Activated T-cell treated with anti-CD3 and anti-CD28 coated beads, Interleukin-2, amount 50 U/mL, for 1 hour (primary cell): ENCODE data around the gene LHFPL6.

Source experiments
- DNase-seq: peaks from one replicate; pipeline ENCODE4 v3.0.0-alpha.2; 2020

LHFPL6 gene

DNA sequence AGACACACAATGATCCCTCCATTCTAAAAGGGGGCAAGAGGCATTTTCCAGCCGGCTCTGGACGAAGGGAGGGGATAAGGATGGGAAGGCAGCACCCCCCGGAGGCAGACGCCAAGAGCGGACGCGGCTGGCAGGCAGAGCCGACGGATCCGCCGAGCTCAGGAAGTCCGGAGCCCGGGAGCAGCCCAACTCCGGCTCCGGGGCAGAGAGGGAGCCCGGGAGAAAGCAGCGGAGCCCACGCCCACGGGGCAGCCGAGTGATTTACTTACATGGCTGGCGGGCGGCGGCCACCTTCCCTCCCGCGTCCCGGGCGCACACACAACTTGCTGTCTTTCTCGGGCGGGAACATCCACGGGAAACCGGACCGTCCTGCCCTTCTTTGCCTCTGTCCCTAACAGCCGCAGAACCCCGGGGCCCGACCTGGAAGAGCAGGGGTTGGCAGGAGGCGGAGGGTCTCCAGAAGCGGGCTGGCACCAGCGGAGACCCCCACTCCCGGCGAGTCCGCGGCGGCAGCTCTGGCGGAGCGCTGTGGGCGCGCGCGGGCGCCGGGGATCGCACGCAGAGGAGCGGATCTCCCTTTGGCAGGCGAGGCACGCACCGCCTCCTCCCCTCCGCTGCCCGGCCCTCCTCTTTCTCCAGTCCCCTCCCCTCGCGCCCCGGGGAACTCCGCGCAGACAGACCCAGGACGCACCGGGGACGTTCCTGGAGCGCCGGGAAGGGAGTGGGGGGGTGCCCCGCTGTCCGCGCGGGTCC lies at the start of gene LHFPL6:
Gene LHFPL6, minus strand, starts transcription at position 580 of the 753 bp plus-strand sequence.
- peak; percentile 51 for DNase-seq

DNA sequence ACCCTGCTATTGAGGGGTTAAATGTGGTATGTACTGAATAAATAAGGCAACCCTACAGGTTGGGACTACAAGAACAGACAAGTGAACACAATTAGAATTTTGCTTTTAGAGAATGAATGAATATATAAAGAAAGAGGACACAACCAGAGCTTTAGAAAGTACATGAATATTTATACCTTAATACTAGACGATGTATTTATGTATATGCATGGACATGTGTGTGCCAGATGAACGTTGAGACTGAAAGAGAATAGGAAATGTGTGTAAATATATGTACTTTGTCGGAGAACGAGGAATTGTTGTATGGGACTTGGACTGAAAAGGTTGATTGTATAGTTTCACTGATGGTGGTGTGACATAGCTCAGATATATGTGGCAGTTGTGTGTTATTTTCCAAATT lies 43.1 kb upstream of the LHFPL6 start:
- no peak for DNase-seq

DNA sequence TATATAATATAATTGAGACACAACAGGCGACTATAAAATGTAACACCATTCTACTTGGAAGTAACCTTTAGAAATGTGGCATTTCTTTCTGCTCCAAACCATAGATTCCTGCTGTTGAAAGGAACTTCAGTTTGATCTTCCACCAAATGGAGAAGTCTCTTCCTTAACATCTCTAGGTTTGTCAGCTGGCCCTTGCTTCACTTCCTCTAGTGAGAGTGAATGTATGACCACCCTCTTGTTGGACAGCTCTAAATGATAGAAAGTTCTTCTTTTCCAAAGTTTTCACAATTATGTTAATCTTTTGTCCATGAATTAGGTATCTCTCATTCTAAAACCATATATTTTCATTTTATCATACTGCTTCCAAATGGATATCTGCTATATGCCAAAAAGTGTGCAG lies 38.7 kb upstream of the LHFPL6 start:
- DNase-seq = no peak

DNA sequence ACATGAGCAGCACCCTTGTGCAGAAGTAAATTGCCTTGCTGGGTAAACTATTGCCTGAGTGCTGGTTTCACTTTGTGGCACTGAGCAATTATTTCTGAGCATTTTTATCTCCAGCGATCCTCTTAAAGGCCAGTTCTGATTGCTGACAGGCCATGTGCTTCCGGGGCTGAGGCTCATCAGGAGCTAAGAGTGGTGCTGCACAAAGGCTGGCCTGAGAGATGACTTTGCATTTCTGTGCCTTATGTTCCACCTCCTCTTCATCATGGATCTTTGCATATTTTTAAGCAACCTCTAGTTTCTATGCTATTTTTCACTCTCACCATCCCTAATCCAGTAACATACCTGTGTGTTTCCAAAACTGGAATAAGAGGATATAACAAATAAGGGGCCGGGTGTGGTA lies 34.9 kb upstream of the LHFPL6 start:
- no peak for DNase-seq

DNA sequence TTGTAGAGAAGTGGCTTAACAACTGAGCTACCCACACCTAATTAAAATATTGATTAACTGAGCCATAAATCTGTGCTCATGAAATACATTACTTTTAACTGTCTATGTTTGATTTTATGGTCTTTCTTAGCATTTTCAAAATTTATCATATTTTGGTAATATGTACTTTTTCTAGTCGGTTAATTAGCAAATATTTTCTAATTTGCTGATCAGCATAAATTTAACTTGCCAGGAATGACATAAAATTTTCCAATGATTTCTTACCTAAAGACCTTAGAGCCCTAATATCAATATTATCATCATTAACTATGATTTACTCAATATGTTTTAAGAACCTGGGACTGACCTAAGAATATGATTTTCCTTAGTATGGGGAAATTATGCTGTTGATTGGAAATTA lies 32.6 kb upstream of the LHFPL6 start:
- DNase-seq = no peak

DNA sequence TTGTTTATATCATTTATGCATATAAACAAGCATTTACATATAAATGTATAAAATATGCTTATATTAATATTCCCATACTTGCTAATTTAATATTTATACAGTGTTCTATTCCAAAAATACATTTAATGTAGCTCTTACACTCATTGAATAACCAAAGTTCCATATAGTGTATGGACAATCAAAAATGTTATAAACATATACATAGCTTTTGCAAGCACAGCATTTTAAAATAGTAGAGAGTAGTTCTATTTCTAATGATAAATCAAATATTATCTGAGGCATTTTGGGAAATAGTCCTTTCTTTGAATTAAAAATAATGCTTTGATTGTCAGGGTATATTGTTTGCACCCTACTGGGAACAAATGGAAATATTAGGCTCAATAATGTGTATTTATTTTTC lies 30.0 kb upstream of the LHFPL6 start:
- no peak for DNase-seq

DNA sequence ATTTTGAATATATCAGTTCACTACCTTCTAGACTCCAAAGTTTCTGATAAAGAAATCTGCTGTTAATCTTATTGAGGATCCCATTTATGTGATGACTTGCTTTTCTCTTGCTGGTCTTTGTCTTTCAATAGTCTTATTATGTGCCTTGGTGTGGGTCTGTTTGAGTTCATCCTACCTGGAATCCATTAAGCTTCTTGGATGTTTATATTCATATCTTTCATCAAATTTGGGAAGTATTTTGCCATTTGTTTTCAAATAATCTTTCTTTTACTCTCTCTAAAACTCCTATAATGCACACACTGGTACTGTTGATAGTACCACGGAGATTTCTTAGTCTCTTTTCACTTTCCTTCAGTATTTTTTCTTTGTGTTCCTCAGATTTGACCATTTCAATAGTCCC lies 28.3 kb upstream of the LHFPL6 start:
- DNase-seq = no peak

DNA sequence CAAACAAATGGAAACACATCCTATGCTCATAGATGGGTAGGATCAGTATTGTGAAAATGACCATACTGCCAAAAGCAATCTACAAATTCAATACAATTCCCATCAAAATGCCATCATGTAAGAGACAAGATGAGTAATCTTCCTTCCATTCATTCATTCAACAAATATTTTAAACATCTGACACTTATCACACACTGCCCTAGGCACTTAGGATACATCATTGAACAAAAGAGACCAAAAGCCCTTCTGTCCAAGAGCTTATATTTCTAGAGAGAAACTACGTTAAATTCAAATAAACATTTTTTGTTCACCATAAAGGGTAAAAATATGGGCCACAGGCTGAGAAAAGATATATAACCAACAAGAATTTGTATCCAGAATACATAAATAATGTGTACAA lies 20.5 kb upstream of the LHFPL6 start:
- DNase-seq = no peak

DNA sequence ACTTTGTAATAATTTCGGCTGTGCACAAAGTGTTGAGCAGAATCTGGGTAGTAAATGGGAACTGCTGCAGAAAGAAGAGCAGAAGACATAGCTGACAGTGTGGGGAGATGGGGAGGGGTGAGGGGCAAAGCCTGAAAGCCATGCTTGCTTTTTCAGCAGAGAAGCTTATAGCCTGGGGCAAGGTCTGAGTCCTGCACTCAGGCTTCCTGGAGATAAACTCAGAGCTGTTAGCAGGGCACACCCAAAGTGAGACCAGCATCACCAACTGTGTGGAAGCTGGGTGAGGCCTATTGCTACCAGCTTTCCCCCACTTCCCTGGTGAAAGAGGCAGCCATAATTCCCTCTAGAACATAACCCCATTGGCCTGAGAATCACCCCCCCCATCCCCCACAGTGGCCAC lies 15.6 kb upstream of the LHFPL6 start:
- no peak for DNase-seq

DNA sequence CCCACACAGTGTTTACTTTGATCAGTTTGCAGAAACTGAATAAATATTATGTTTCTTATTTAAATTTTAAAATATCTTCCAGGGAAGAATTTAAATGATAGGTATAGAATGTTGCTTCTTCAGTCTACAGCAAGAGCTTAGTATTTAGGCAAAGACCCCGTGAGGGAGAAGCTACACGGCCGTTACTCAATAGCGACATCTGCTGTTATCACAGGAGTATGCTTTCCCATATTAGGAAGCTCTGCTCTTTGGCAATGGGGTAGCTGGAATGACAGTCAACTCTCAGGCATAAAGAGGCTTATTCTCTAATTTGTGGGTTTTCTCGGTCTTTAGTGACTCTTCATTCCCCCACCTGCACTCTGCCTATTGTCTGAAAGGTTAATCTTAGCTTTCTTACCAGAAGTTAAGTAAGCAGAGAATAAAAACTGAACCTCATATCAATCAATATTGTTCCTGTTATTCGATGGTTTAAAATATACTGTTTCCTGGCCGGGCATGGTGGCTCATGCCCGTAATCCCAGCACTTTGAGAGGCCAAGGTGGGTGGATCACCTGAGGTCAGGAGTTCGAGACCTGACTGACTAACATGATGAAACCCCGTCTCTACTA lies 13.2 kb upstream of the LHFPL6 start:
- DNase-seq = no peak

DNA sequence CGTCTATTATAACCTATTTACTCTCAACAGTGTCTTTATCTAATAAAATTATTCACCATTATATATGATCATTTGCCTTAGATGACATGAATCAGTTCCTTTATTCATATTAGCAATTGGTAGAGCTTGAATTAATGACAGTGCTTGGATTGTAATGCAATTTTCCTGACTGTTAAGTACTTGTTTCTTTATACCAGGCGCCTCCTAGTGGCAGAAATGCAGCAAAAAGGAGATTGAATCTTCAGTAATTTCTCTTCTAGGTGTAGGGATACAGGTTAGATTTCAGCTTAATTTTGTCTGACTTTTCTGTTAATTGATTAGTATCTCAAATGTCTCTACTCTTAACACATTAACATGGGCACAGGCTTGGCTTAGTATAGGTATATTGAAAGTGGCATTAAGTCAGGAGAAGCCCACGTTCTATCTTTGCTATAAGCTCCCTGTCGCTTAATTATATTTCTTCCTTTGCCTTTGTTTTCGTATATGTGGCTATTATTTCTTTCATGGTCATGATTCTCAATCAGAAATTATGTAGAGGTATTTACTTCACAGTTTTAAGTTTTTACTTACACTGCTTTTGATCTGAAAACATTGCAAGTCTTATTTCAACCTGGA lies 9.1 kb upstream of the LHFPL6 start:
- DNase-seq = no peak

DNA sequence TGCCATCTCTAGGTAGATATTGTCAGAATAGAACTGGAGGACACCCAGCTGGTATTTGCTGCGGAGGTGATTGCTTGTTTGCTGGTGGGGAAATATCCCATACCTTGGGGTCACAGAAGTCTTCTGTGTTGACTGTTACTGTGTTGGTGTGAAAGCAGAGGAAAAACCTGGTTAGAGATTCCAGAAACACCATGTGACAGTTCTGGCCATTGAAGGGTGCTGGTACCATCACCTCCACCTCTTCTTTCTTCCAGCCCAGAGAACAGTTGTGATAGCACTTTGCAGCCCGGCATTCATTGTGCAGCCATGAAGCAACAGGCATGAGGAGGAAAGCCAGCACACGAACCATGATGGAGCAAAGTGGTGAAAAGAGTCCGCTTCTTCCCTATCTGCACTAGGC lies 4.9 kb upstream of the LHFPL6 start:
- no peak for DNase-seq

DNA sequence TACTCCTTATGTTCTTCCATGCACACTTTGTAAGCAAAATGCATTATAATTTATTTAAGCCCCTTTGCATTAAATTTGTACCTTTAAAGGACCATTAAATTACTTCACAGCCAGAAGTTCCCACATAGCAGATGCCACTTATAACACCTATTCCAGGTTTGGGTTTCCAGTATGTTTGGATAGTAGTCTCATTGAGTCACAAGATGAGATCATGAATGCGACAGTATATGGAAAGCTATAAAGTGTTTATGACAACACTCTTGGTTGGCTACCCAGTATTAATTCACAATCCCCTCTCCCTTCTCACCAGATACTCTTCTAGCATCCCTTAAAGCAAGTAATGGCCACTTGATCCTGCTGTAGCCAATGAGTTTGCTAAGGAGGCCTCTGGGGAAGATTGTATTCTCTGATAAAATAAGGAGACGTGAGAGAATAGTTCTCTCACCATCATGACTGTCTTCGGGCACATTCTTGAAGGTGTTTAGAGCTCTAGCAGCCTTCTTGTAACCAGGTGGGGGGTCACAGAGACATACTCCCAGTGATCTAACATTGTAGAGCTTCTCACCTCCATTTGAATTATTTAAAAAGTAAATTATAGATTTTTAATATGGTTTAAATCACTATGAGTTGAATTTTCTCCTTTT lies 2.8 kb upstream of the LHFPL6 start:
- no peak for DNase-seq

DNA sequence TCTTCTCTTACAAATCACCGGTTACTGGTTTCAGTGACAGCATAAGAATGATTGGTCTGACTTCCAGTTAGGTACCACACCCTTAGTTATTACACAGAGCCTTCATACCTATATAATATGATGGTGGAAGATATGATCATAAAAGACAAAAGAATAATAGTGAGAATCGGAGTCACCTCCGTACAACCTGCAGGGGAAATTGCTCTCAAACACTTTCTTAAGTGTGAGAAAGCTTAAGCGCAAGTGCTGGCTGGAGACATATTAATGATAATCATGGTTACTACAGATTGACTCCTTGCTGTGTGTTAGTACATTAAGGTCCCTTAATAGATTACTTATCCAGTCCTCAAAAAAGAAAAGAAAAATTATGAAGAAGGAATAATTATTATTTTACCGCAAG lies 1.8 kb upstream of the LHFPL6 start:
- no peak for DNase-seq

DNA sequence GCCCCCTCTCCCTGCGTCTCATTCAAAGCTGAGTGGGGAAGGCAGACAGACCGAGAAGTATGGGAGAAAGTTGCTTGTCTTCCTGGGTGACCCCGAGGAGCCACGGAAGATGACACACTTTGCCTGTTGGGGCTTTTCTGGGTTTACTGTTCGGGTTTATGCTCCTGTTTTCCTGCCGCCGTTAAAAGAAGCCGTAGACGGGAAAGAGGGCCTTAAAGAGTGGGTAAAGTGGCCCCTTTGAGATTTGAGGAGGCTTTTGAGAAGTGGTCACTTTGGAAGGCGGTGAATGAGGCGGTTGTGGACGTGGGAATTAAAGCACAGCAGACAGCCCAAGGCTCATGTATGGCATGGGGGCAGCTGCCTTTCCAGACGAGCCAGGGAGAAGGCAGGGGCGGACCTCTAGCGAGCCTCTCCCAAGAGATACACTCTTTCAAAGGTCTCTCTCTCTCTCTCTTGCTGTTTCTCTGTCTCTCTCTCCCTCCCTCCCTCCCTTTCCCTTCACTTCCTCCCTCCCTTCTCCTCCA lies 493 bp upstream of the LHFPL6 start:
- no peak for DNase-seq

DNA sequence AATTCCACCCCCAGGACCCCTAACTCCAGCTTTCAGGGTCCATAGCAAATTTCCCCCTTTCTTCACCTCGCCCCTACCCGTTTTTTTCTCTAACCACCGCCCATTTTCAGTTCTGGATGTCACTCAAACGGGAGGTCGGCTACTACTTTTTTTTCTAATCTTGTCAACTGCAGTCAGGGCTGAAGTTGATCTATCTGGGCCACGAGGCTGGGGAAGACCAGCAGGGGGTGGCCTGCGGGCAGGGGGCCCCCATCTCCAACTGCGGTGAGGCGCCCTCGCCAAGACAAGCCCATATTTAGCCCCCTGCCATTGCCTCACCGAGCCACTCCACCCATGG lies 748 bp downstream of the LHFPL6 start:
- no peak for DNase-seq

DNA sequence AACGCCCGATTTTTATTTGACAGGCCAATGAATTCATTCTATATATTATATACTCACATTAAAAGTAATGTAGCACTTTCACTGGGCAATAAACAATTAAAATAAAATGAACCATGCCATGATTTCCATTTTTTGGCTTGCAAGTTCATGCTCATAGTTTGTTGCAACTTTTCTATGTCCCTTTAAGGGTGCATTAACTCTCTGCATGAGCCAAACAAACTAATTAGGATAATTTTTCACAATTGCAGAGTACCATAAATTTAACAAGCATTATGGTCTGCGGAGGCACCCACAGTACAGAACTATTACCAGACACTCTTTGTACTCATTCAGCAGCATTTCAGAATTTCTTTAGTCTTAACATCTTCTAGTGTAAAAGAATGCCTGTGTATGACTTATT lies 1.4 kb downstream of the LHFPL6 start:
- no peak for DNase-seq

DNA sequence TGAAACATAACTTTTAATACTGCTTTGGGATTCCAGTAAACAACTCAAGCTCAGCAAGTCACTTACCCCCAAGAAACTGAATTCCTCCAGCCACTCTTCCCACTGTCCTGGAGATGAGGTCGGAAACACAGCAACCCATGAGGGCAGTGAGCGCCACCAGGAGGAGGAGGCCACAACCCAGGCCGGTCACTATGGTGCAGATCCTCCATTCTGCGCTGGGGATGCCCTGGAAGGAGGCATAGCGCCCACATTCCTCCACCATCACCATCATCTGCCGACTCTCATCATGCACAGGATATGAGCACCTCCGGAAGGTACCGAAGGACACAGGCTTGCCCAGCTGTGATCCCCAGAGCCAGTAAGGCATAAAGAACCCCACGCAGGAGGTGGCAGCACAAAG lies 2.2 kb downstream of the LHFPL6 start:
- DNase-seq = no peak

DNA sequence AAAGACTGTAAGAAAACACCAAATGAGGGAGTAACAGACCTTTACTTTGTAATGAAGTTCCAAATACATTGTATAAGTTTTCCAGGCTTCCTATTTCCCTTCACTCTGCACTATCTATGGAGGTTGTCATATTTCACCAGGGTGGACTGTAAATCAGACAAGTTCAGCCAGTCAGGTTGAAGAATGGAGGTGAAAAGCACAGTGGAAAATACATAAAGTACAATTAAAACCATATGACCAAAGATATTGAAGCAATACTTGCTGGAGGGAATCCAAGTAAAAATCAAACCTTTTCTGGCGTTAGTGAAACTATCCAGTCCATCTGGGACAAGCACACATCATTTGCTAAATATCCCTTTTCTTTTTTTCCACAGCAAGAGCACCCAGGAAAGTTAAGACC lies 3.2 kb downstream of the LHFPL6 start:
- DNase-seq = no peak

DNA sequence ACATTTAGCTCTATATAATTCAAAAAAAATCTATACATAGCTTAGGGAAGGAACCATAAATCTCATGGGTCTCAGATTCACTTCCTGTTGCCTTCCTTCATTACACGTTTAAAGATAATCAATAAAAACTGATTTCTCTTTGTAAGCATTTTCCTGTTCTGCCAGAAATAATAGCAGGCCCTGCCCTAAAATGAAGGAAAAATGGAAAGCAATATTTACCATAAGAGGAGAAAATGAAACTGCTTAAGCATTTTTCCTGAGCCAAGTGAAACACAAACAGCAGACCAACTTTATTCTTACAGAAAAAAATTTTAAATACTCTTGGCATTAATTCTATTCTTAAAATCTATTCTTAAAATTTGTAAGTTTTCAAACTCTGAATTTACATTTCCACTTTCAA lies 4.0 kb downstream of the LHFPL6 start:
- no peak for DNase-seq

DNA sequence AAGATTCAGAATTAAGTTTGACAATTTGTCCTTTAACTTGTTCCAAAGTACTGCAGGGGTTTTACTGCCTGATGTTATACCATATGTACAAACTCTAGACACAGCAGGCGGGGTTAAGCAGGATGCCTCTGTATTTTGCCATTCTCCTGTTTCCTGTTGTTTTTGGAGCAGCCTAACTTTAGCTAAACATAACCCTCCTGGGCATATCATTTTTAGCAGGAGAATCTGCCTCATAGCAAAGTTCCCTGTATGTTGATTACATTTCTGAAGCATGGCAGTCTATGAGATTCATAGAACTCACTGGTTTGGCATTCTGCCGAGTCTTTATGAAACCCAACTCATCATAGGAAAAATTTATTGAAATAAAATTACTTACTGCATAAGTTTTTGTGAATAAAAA lies 5.2 kb downstream of the LHFPL6 start:
- no peak for DNase-seq

DNA sequence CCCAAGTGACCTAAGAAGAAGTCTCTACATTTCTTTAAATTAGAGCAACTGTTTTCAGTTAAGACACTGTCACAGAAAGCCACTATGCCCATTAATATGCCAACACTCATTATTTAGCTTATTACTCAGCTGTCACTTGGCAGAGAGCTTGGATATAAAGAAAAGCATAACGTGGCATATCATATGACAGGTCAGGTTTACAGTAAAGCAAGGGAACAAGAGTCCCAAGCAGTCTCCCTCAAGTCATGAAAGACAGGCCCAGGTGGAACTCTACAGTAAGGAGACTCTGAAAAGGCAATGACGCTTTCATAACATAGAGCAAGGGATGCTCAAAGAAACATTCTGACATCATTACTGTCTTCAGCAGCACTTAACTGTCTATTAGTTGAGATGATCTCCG lies 6.3 kb downstream of the LHFPL6 start:
- DNase-seq = no peak

DNA sequence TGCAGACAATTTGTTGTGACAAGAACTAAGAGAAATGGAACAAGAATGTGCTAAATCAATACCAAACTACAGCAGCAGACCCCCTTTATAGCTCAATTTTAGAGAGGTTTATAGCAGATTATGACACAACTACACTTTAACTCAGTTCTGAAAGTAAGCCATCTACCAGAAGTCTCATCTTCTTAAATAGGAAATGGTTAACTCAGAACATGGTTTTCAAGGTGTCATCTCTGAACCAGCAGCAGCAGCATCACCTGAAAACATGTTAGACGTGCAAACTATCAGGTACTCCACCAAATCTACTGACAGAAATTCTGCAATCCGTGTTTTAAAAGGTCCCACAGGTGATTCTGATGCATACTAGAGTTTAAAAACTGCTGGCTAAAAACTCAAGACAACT lies 6.8 kb downstream of the LHFPL6 start:
- no peak for DNase-seq

DNA sequence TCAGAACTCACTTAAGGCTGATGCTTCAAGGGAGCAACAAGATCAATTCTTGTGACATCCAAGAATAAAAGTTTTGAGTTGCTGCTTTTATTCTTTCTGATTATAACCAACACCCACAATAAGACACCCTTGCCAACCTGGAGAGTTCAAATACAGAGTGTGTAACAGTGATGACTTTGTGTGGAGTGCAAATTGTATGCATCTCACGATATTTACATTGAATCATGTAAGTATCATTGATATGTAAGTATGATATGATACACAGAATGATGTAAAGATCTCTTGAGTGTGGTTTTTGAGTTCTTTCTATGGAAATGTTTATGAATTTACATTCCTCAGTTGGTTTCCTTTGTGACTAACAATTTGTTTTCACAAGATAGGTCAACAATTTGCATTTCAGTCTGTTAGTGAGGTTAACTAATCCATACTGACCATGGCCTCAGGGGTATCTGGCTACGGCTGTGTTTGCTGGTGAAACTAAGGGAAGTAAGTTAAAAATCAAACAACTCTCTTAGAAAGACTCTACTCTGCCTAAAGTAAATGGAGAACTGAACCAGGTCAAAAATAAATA lies 12.4 kb downstream of the LHFPL6 start:
- DNase-seq = no peak
